ENCODE measurements around the gene SNTB2. TPM values are rescaled to one million over a fixed set of nuclear protein-coding genes. Genes with fewer than 3 reads are reported as not detected.

Gene SNTB2
- total and polyA plus RNA-seq, 9 of the 15 experiments (the other 6 are each of a cell fraction or from before 2014, with no cell fraction given), result 1.2 to 13.7 (median 5.7) TPM

GRCh38 chr16:69338557-69339288 is 151.8 kb downstream of the SNTB2 start (continued):
- TF ChIP-seq RUNX1 (IDR thresholded peaks at IDR 0.05; ENCODE audit: low read depth), result no peak
- no peak for TF ChIP-seq STAT5A (IDR thresholded peaks at IDR 0.05; ENCODE audit: borderline replicate concordance, low read length)
- no peak for TF ChIP-seq ZNF197 (CRISPR knock-in tag; IDR thresholded peaks at IDR 0.05; ENCODE audit: low read depth)
- no peak for TF ChIP-seq ZEB2 (IDR thresholded peaks at IDR 0.05)
- no peak for TF ChIP-seq CBX2 (IDR thresholded peaks at IDR 0.05; ENCODE audit: insufficient read depth, low read length, poor library complexity, severe bottlenecking)
- TF ChIP-seq ZNF354B (CRISPR knock-in tag; IDR thresholded peaks at IDR 0.05), result no peak
- no peak for TF ChIP-seq NELFE (IDR thresholded peaks at IDR 0.05; ENCODE audit: insufficient read depth, insufficient read length)
- 0 out of 2 replicates have a peak, but pooled peaks have one; percentile 3 for TF ChIP-seq USF1 (CRISPR knock-in tag; IDR thresholded peaks at IDR 0.05)
- no peak for TF ChIP-seq SMARCB1 (IDR thresholded peaks at IDR 0.05; ENCODE audit: insufficient read length, low read depth)
- TF ChIP-seq TFAM (CRISPR knock-in tag; conservative IDR thresholded peaks at IDR 0.05), result no peak
- TF ChIP-seq HDAC8 (tag; IDR thresholded peaks at IDR 0.05), result no peak
- no peak for TF ChIP-seq ELF1 (tag; IDR thresholded peaks at IDR 0.05)
- TF ChIP-seq NKRF (IDR thresholded peaks at IDR 0.05; ENCODE audit: borderline replicate concordance), result no peak; the same call in 1 of the 2 replicates
- TF ChIP-seq ZNF696 (CRISPR knock-in tag; conservative IDR thresholded peaks at IDR 0.05), result no peak
- no peak for TF ChIP-seq KDM1A (IDR thresholded peaks at IDR 0.05)
- TF ChIP-seq FOXP4 (CRISPR knock-in tag; IDR thresholded peaks at IDR 0.05; ENCODE audit: borderline replicate concordance), result no peak
- peak in 1 of 2 experiments; percentile 79 for TF ChIP-seq E2F6 (IDR thresholded peaks at IDR 0.05; ENCODE audit: borderline replicate concordance in 1 of 2, extremely low read depth in 1 of 2, insufficient read depth in 1 of 2, insufficient read length in 1 of 2, low read depth in 1 of 2, low read length in 1 of 2, poor library complexity in 1 of 2, severe bottlenecking in 1 of 2)
- TF ChIP-seq BRD4 (IDR thresholded peaks at IDR 0.05), result no peak
- no peak for TF ChIP-seq ETS1 (conservative IDR thresholded peaks at IDR 0.05; ENCODE audit: control insufficient read depth, low read depth, low read length)
- no peak for TF ChIP-seq GABPA (tag; conservative IDR thresholded peaks at IDR 0.05; ENCODE audit: low read depth)
- no peak for TF ChIP-seq FOXA1 (IDR thresholded peaks at IDR 0.05; ENCODE audit: borderline replicate concordance)

Measured in K562 (cell line).